ENCODE measurements around the gene ZNF490. TPM values are rescaled to one million over a fixed set of nuclear protein-coding genes. Genes with fewer than 3 reads are reported as not detected.
A peak's percentile ranks its signal among the peaks of the same experiment; 100 is the strongest.
"Not testable (repeated sequence)": the region's sequence is repeated elsewhere in the genome, so short reads cannot be mapped to it uniquely, and the experiment has no call there.

Gene ZNF490
- total RNA-seq, 1 experiment from 2014 or later = 1.7 TPM

GRCh38 chr19:12623361-12624031 is 12.9 kb upstream of the ZNF490 start:
- DNase-seq (ENCODE audit: extremely low read depth, low read depth) = no peak

- DNase-seq (ENCODE audit: extremely low read depth, low read depth) = not testable (repeated sequence)
Observed at GRCh38 chr19:12621253-12622024, 10.8 kb upstream of the ZNF490 start.

DNA sequence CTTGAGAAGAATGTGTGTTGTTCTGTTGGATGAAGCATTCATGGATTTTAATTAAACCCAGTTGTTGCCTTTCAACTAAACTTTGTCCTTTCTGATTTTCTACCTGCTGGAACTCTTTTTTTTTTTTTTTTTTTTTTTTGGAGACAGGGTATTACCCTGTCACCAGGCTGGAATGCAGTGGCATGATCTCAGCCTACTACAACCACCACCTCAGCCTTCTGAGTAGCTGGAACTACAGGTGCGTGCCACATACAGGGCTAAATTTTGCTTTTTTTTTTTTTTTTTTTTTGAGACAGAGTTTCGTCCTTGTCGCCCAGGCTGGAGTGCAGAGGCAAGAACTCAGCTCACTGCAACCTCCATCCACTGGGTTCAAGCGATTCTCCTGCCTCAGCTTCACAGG is 7.0 kb upstream of the ZNF490 start:
- DNase-seq (ENCODE audit: extremely low read depth, low read depth) = no peak

DNA sequence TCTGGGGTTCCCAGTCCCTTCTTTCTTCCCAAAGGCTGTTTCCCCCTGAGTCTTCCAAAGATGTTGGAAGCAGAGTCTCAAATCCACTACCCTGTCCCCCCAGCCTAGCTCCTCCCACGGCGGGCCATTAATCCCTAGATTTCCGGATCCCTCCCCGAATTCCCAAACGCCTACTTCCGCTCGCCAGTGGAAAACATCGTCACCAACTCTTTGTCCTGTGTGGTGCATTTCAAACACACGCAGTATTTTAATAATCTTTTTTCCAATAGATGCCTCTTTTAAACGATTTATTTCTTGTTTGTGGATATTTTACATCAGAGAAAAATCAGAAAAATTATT is 717 bp upstream of the ZNF490 start:
- DNase-seq (ENCODE audit: extremely low read depth, low read depth) = peak; percentile 34

DNA sequence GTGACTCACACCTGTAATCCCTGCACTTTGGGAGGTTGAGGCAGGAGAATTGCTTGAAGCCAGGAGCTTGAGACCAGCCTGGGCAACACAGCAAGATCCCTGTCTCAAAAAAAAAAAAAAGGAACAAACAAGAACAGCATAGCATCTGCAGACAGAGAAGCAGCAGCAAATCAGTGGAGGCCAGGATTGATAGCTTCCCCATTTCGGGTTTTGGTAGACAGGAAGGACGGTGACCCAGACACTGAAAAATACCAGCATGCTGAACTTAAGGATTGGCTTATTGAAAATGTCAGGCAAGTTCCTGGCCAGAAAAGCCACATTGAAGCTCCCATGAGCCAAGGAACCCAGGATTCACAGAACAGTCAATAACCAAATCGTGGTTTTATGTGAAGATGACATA is 3.0 kb downstream of the ZNF490 start:
- DNase-seq (ENCODE audit: extremely low read depth, low read depth) = no peak

- no peak for DNase-seq (ENCODE audit: extremely low read depth, low read depth)
Observed at GRCh38 chr19:12606796-12607195, 3.8 kb downstream of the ZNF490 start.

DNA sequence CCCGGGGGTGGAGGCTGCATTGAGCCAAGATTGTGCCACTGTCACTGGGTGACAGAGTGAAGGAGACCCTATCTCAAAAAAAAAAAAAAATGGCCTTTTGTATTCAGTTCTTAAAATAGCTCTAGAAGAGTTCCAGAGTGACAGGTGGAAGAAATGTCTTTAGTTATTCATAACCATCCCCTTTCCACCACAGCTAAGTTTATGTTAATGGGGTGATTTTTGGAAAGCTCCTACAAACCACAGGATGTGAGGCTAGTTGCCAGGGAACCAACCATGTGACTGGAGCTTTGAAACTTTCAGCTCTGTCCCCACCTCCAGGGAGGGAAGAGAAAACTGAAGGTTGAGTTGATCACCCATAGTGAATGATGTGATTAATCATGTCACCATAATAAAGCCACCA is 6.9 kb downstream of the ZNF490 start:
- DNase-seq (ENCODE audit: extremely low read depth, low read depth) = no peak

- no peak for DNase-seq (ENCODE audit: extremely low read depth, low read depth)
Observed at GRCh38 chr19:12597594-12597993, 13.0 kb downstream of the ZNF490 start.

DNA sequence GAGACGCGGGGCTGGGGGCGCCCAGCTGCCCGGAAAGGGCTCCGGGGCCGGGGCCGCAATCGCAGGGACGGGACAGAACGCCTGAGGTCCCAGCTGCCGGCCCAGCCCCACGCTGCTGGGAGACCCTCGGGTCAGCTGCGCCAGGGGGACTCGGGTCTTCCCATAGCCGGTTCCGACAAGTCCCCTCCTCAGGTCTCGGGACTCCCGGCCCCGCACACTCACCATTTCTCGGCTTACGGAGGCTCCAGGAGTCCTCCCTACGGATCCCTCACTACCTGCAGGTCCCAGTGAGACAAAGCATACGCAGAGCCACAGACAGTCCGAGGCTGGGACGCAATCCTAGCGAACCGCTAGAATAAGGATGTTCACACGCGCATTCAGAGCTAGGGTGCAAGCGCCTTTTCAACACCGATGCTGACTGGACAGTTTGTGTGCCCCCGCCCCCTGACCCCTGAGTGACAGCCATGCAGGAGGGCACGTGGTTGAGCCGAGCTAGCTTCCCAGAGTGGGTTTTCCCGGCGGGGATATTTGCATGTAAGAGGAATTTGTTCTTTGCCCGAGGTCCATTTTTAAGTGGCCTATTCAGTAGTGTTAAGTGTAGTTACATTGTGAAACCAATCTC is 13.6 kb downstream of the ZNF490 start:
- DNase-seq (ENCODE audit: extremely low read depth, low read depth) = no peak

DNA sequence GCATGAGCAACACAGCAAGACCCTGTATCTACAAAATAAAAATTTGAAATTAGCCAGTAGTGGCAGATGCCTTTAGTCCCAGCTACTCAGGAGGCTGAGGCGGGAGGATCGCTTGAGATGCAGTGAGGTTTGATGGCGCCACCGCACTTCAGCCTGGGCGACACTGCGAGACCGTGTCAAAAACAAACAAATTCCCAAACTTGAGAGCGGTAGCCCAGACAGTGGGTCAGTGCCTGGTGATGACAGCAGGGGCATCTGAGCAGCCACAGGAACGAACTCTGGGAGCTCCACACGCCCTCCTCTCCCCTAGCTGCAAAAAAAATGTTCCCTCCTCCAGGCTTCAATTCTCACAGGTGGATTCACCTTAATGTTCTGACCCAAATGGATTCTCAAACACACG is 14.1 kb downstream of the ZNF490 start:
- DNase-seq (ENCODE audit: extremely low read depth, low read depth) = no peak

- no peak for DNase-seq (ENCODE audit: extremely low read depth, low read depth)
Observed at GRCh38 chr19:12581100-12581499, 29.5 kb downstream of the ZNF490 start.

GRCh38 chr19:12580180-12580694 is 30.4 kb downstream of the ZNF490 start:
- no peak for DNase-seq (ENCODE audit: extremely low read depth, low read depth)

- DNase-seq (ENCODE audit: extremely low read depth, low read depth) = no peak
Observed at GRCh38 chr19:12578641-12579040, 32.0 kb downstream of the ZNF490 start.

- DNase-seq (ENCODE audit: extremely low read depth, low read depth) = no peak
Observed at GRCh38 chr19:12574036-12574435, 36.6 kb downstream of the ZNF490 start.

DNA sequence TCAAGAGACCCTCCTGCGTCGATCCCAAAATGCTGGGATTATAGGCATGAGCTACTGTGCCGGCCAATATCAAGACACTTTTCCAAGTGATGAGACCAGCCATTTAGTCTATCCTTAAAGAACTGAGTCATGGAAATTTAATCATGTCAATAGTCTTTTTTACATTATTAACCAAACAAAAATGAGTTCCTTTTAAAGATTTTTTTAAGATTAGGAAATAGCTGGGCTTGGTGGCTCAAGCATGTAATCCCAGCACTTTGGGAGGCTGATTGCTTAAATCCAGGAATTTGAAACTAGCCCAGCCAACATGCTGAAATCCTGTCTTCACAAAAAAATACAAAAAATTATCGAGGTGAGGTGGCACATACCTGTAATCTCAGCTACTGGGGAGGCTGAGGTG is 42.7 kb downstream of the ZNF490 start:
- no peak for DNase-seq (ENCODE audit: extremely low read depth, low read depth)

GRCh38 chr19:12566380-12566779 is 44.2 kb downstream of the ZNF490 start:
- DNase-seq (ENCODE audit: extremely low read depth, low read depth) = not testable (repeated sequence)

GRCh38 chr19:12564016-12564664 is 46.5 kb downstream of the ZNF490 start:
- peak; percentile 49 for DNase-seq (ENCODE audit: extremely low read depth, low read depth)

GRCh38 chr19:12555456-12555930 is 55.1 kb downstream of the ZNF490 start:
- no peak for DNase-seq (ENCODE audit: extremely low read depth, low read depth)

DNA sequence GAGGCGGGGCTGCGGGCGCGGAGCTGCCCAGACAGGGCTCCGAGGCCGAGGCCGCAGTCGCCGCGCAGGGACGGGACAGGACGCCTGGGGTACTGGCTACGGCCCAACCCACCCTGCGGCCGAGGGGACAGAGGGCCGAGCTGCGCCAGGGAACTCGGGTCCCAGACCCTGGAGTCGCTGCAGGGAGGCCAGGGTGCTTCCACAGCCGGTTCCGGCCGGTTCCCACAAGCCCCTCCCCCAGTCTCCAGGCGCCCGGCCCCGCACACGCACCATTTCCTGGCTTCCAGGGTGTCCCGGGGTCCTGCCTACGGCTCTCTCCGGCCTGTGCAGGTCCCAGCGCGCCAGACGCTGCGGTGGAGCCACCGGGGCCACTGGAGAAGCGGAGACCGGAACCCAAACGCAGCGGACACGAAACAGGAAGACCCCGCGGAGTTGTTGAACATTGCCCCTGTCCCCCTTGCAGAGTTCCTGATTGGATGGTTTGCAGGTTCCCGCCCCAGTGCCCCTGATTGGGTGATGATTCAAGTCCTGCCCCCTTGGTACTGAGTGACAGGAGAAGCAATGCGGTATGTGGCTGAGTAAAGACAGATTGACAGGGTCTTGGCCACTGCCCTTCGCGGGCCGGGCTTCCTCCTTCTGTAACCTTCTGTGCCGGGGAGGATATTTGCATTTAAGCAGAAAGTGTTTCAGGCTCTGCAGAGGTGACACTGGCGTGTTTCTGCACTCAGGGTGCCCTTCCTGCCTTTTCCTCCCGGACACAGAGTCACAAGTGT is 59.4 kb downstream of the ZNF490 start, which contains the start of gene ZNF564:
TSS of gene ZNF564 (minus strand) at position 423 of the 773 bp plus-strand sequence. CDS start at position 273, 150 bp downstream.
- DNase-seq (ENCODE audit: extremely low read depth, low read depth) = peak; percentile 93

DNA sequence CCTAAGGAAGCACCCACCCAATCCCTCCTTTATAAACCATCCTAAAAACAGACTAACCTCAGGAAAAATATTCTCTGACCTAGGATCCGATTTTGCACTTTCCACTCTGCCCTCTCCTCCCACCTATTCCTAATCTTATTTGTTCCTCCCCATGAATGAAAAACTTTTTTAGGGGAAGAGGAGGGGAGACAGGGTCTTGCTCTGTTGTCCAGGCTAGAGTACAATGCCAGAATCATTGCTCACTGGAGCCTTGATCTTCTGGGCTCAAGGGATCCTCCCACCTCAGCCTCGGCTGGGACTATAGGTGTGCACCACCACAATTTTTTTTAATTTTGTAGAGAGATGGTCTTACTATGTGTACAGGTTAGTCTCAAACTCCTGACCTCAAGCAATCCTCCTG is 63.7 kb downstream of the ZNF490 start:
- DNase-seq (ENCODE audit: extremely low read depth, low read depth) = no peak
